Tibial artery (tissue), 4 donors: Measurements from ENCODE around the gene ZBTB2.

Experiments used
- DNase-seq, 2 donors: peaks; one replicate each; pipeline ENCODE4 v3.0.0-alpha.2; 2019
- H3K27ac ChIP-seq, 2 donors: fragments of 200-600 bp; sonication (generic) in 1 of 2; 1 replicate in 1 of 2; 2 replicates in 1 of 2; pipeline ENCODE4 v1.5.1; 2018 to 2019; ENCODE audit warnings: mild to moderate bottlenecking in 1 of 2
- H3K27me3 ChIP-seq, 2 donors: fragments of 200-600 bp; sonication (generic) in 1 of 2; one replicate each; pipeline versions ENCODE4 v1.5.1 to v1.6.0; 2016 to 2019
- H3K36me3 ChIP-seq, 3 donors: fragments of 200-600 bp; sonication (generic) in 2 of 3; one replicate each; pipeline ENCODE4 v1.5.1; 2016 to 2019; ENCODE audit warnings: mild to moderate bottlenecking in 2 of 3
- H3K4me1 ChIP-seq, 4 donors: fragments of 200-600 bp; sonication (generic) in 2 of 4; 1 replicate in 3 of 4; 2 replicates in 1 of 4; pipeline ENCODE4 v1.5.1; 2016 to 2019
- H3K4me3 ChIP-seq, 2 donors: fragments of 200-600 bp; sonication (generic) in 1 of 2; 1 replicate in 1 of 2; 2 replicates in 1 of 2; pipeline ENCODE4 v1.5.1; 2018 to 2019; ENCODE audit warnings: mild to moderate bottlenecking in 2 of 2
- H3K9me3 ChIP-seq, 3 donors: fragments of 200-600 bp; sonication (generic) in 1 of 3; one replicate each; pipeline ENCODE4 v1.5.1; 2016 to 2019
- intact Hi-C: fragments of 100-400 bp; cut with DNase I; formaldehyde crosslinking; loops from one replicate; pipeline ENCODE4 v1.15.0; 2023; ENCODE audit warnings: low total_unique reads
- TF ChIP-seq, protein P1 (sequence below), 2 experiments: fragments of 200-600 bp in 1 of 2; fragments of 450-650 bp in 1 of 2; IDR thresholded peaks; one replicate each; pipeline ENCODE4 v1.5.1; 2017 to 2019; ENCODE audit warnings: antibody characterized with exemption in 2 of 2, mild to moderate bottlenecking in 1 of 2, moderate library complexity in 1 of 2

The ZBTB2 gene

DNA sequence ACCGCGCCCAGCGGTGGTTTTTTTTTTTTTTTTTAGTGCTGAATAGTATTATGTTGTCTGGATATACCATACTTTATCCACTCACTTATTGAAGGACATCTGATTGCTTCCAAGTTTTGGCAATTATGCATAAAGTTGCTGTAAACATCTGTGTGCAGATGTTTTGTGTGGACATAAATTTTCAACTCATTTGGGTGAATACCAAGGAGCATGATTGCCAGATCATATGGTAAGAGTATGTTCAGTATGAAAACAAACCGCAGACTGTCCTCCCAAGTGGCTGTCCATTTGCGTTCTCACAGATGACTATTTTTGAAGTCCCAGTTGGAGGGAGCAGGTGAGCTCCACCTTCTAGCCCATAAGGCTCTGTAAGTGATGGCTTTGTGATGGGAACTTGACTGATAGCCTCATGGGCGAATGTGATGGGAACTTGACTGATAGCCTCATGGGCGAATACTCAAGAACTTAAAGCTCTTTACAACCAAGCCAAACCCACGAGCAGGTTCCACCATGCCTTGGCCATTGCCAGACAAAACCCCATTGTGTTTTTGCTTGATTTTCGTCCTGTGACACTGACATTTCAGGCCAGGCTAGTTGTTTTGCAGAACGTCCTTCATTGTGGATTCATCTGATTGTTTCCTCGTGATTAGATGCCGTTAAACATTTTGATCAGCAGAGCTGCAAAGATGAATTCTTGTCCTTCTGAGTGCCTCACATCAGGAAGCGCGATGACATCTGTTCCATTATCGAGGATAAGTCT lies 51.0 kb downstream of the ZBTB2 start:
- no peak for DNase-seq

GRCh38 chr6:151339369-151339768 lies 52.0 kb downstream of the ZBTB2 start:
- no peak overlapping the region for H3K4me3 ChIP-seq
- peaks cover 0 to 4% (median 0%) of the 10 kb centered on the region in 3 donors for H3K36me3 ChIP-seq
- TF ChIP-seq, protein P1, sequence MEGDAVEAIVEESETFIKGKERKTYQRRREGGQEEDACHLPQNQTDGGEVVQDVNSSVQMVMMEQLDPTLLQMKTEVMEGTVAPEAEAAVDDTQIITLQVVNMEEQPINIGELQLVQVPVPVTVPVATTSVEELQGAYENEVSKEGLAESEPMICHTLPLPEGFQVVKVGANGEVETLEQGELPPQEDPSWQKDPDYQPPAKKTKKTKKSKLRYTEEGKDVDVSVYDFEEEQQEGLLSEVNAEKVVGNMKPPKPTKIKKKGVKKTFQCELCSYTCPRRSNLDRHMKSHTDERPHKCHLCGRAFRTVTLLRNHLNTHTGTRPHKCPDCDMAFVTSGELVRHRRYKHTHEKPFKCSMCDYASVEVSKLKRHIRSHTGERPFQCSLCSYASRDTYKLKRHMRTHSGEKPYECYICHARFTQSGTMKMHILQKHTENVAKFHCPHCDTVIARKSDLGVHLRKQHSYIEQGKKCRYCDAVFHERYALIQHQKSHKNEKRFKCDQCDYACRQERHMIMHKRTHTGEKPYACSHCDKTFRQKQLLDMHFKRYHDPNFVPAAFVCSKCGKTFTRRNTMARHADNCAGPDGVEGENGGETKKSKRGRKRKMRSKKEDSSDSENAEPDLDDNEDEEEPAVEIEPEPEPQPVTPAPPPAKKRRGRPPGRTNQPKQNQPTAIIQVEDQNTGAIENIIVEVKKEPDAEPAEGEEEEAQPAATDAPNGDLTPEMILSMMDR (IDR thresholded peaks at IDR 0.05): no peak
- H3K27ac ChIP-seq: no peak overlapping the region
- no peak for DNase-seq
- intact Hi-C loops: no loop called here
- peaks cover 0 to 3% (median 0%) of the 10 kb centered on the region in 4 donors for H3K4me1 ChIP-seq
- no peaks in the 10 kb centered on the region for H3K9me3 ChIP-seq
- no peaks in the 10 kb centered on the region for H3K27me3 ChIP-seq

More for the DNA sequence above, 51.0 kb downstream of the ZBTB2 start:
- no peak overlapping the region for H3K4me3 ChIP-seq
- no peak overlapping the region for H3K27ac ChIP-seq
- TF ChIP-seq, protein P1 (IDR thresholded peaks at IDR 0.05): no peak
- H3K9me3 ChIP-seq: no peaks in the 10 kb centered on the region
- H3K27me3 ChIP-seq: no peaks in the 10 kb centered on the region
- peaks cover 0 to 4% (median 0%) of the 10 kb centered on the region in 3 donors for H3K36me3 ChIP-seq
- no peaks in the 10 kb centered on the region for H3K4me1 ChIP-seq
- intact Hi-C loops: no loop called here

DNA sequence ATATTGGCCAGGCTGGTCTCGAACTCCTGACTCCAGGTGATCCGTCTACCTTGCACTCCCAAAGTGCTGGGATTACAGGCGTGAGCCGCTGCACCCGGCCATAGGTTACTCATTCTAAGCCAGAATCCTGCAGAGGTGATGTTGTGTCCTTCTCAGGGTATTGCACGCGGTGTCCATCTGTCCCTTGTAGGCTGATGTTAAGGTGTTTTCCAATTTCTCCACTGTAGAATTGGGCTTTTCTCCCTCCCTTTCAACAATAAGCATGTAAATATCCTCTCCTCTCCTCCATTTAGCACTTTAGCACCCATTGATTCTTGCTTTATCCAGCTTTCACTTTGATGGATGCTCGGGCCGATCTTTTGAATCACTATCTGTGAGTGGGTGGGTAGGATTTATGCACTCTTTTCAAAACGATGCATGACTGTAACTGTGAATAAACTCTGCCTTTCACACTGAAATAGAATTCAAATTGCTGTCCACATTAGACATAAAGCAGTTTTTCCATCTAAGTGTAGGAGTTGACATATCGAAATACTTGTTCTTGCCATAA lies 52.6 kb downstream of the ZBTB2 start:
- TF ChIP-seq, protein P1 (IDR thresholded peaks at IDR 0.05): no peak
- Histone ChIP-seq H3K36me3 (peaks cover 0 to 4% (median 0%) of the 10 kb centered on the region in 3 donors), H3K27me3 (no peaks in the 10 kb centered on the region), H3K27ac (no peak overlapping the region), H3K4me1 (peaks cover 0 to 3% (median 0%) of the 10 kb centered on the region in 4 donors), H3K9me3 (no peaks in the 10 kb centered on the region), H3K4me3 (no peak overlapping the region)
- intact Hi-C loops: no loop called here
- no peak for DNase-seq

DNA sequence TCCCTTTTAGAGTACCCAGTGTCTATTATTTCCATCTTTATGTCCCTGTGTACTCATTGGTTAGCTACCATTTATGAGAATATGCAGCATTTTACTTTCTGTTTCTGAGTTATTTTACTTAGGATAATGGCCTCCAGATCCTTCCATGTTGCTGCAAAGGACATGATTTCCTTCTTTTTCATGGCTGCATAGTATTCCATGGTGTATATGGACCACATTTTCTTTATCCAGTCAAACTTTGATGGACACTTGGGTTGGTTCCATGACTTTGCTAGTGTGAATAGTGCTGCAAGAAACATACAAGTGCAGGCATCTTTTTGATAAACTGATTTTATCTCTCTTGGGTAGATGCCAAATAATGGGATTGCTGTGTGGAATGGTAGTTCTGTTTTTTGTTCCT lies 55.4 kb downstream of the ZBTB2 start:
- no peaks in the 10 kb centered on the region for H3K9me3 ChIP-seq
- intact Hi-C loops: loop anchor here (2.0 kb wide), 1 partner anchor 443 kb away; no protein-coding TSS in a partner anchor
- no peaks in the 10 kb centered on the region for H3K27me3 ChIP-seq
- H3K36me3 ChIP-seq: peaks cover 0 to under 1% (median 0%) of the 10 kb centered on the region in 3 donors
- H3K4me3 ChIP-seq: no peak overlapping the region
- TF ChIP-seq, protein P1 (IDR thresholded peaks at IDR 0.05): no peak
- peaks cover 0 to 3% (median 0%) of the 10 kb centered on the region in 4 donors for H3K4me1 ChIP-seq
- DNase-seq: no peak
- no peak overlapping the region for H3K27ac ChIP-seq

DNA sequence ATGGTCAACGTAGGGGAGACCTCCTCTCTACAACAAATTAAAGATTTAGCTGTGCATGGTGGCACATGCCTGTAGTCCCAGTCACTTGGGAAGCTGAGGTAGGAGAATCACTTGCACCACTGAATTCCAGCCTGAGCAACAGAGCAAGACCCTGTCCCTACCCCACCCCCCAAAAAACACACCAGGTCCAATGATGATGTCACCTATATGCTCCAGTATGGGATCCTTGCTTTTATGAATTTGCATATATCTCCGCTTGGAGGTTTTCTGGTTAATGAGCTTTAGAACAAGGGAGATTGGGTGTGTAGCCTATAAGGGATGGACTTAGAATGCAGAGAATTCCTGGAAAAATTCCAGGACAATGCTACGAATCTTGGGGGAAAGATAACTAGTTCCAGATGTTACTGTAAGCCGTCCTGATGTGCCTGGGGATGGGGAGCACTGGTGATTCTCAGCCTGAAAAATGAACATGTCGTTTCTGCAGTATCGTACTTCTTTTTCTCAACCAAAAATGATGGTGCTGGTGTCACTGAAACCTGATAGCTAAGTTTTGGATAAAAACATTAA lies 61.1 kb downstream of the ZBTB2 start:
- Histone ChIP-seq H3K9me3 (no peaks in the 10 kb centered on the region), H3K4me3 (no peak overlapping the region), H3K27me3 (no peaks in the 10 kb centered on the region), H3K36me3 (no peaks in the 10 kb centered on the region), H3K4me1 (peaks cover 0 to 11% (median 2%) of the 10 kb centered on the region in 4 donors), H3K27ac (no peak overlapping the region)
- intact Hi-C loops: no loop called here
- no peak for DNase-seq
- TF ChIP-seq, protein P1 (IDR thresholded peaks at IDR 0.05): no peak
